GM12874 (cell line): ENCODE measurements around the gene C13orf46.

Experiments
- CTCF ChIP-seq: IDR thresholded peaks from 2 replicates; pipeline ENCODE4 v1.5.1; 2011; ENCODE audit warnings: low read depth, mild to moderate bottlenecking, control low read depth, low read length, moderate library complexity; ENCODE audit not compliant: insufficient read depth

Gene C13orf46

GRCh38 chr13:113969973-113970611 lies 3.8 kb downstream of the C13orf46 start:
- TF ChIP-seq CTCF, result no peak

- no peak for TF ChIP-seq CTCF
Measured at GRCh38 chr13:113969311-113969972, 4.4 kb downstream of the C13orf46 start.

GRCh38 chr13:113968463-113969310 lies 5.2 kb downstream of the C13orf46 start:
- TF ChIP-seq CTCF, result no peak

GRCh38 chr13:113967729-113968462 lies 6.0 kb downstream of the C13orf46 start:
- TF ChIP-seq CTCF, result no peak

- TF ChIP-seq CTCF, result no peak
Measured at GRCh38 chr13:113967206-113967720, 6.6 kb downstream of the C13orf46 start.

- no peak for TF ChIP-seq CTCF
Measured at GRCh38 chr13:113965968-113966884, 7.7 kb downstream of the C13orf46 start.
